HCT116 (cell line): ENCODE data around the gene TRDN. TPM values are rescaled to one million over a fixed set of nuclear protein-coding genes. Genes with fewer than 3 reads are reported as not detected.

ENCODE experiments used
- ATAC-seq: fragments of 200-7000 bp; cut with Tn5 transposase; 2 replicates; pipeline ENCODE4 v1.9.1; 2020; ENCODE audit warnings: mild to moderate bottlenecking, moderate library complexity
- BruUV-seq: library from RNA; stranded (reverse); fragments of 400-500 nt; replicated peaks from 2 replicates; lab custom pipeline; 2021; lab: Mats Ljungman, UMichigan
- CTCF ChIA-PET: fragments of 300-600 bp; sonication (Branson Sonifier 250); formaldehyde crosslinking; loops from one replicate; lab custom pipeline; 2021; ENCODE audit warnings: antibody characterized with exemption; lab: Charles Lee
- POLR2A ChIA-PET: fragments of 300-600, 350-600 bp; sonication (Branson Sonifier 250); formaldehyde crosslinking; loops from one replicate; lab custom pipeline; 2021; ENCODE audit warnings: antibody characterized with exemption; lab: Charles Lee
- RAD21 ChIA-PET, 2 experiments: fragments of 300-600 bp; sonication (Branson Sonifier 250); formaldehyde crosslinking; loops; one replicate each; lab custom pipeline; 2023; ENCODE audit warnings: low total read pairs in 2 of 2; ENCODE audit not compliant: uncharacterized antibody in 2 of 2, unreplicated experiment in 2 of 2, low non-redundant PET in 1 of 2; lab: Charles Lee
- DNase-seq: peaks from one replicate; pipeline ENCODE4 v3.0.0-alpha.2; 2010; ENCODE audit warnings: low read depth, low spot score
- H2AFZ ChIP-seq: fragments of 200-600 bp; shearing (Covaris generic), sonication (generic); 2 replicates; pipeline ENCODE4 v1.6.1; 2017; ENCODE audit warnings: low read depth, mixed run types, mixed read lengths, antibody characterized with exemption, low read length; ENCODE audit not compliant: poor library complexity, severe bottlenecking
- H3K27ac ChIP-seq: 2 replicates; pipeline ENCODE4 v1.5.1; 2012; ENCODE audit warnings: low read depth, low read length
- H3K27me3 ChIP-seq: fragments of 200-600 bp; sonication (generic); 2 replicates; pipeline ENCODE4 v1.6.1; 2016; ENCODE audit warnings: mixed run types, low read length, mixed read lengths; ENCODE audit not compliant: insufficient read depth
- H3K36me3 ChIP-seq, 2 experiments: fragments of 200-500 bp in 1 of 2; fragments of 200-600 bp in 1 of 2; sonication (Bioruptor generic) in 1 of 2; sonication (generic) in 1 of 2; 2 replicates each; pipeline versions ENCODE4 v1.5.1 to v1.6.1; 2014 to 2016; ENCODE audit warnings: low read length in 2 of 2, inconsistent platforms in 1 of 2, mixed read lengths in 1 of 2, mixed run types in 1 of 2; ENCODE audit not compliant: insufficient read depth in 2 of 2, control insufficient read depth in 1 of 2
- H3K4me1 ChIP-seq, 2 experiments: fragments of 200-600 bp in 1 of 2; sonication (generic) in 1 of 2; 2 replicates each; pipeline versions ENCODE4 v1.5.1 to v1.6.1; 2012 to 2017; ENCODE audit warnings: low read length in 2 of 2, inconsistent platforms in 1 of 2, mild to moderate bottlenecking in 1 of 2, mixed read lengths in 1 of 2, mixed run types in 1 of 2, moderate library complexity in 1 of 2; ENCODE audit not compliant: insufficient read depth in 2 of 2, control insufficient read depth in 1 of 2
- H3K4me2 ChIP-seq: fragments of 200-600 bp; sonication (generic); 2 replicates; pipeline ENCODE4 v1.6.1; 2017; ENCODE audit warnings: mixed run types, low read length, mixed read lengths
- H3K4me3 ChIP-seq, 2 experiments: fragments of 200-600 bp in 1 of 2; sonication (generic) in 1 of 2; replicated peaks in 1 of 2; 2 replicates each; pipeline ENCODE4 v1.5.1; 2011 to 2016; ENCODE audit warnings: low read length in 2 of 2, control low read depth in 1 of 2, low read depth in 1 of 2, mild to moderate bottlenecking in 1 of 2, mixed read lengths in 1 of 2, mixed run types in 1 of 2
- H3K79me2 ChIP-seq: fragments of 200-600 bp; sonication (generic); 2 replicates; pipeline ENCODE4 v1.6.1; 2017; ENCODE audit warnings: mild to moderate bottlenecking, mixed run types, low read length, moderate library complexity, mixed read lengths; ENCODE audit not compliant: insufficient read depth
- H3K9ac ChIP-seq: fragments of 200-600 bp; sonication (generic); 2 replicates; pipeline ENCODE4 v1.6.1; 2016; ENCODE audit warnings: low read length, mixed read lengths
- H3K9me2 ChIP-seq: fragments of 200-600 bp; sonication (generic), shearing (Covaris generic); 2 replicates; pipeline ENCODE4 v1.6.1; 2017; ENCODE audit warnings: mixed run types, mild to moderate bottlenecking, moderate library complexity; ENCODE audit not compliant: insufficient read depth
- H3K9me3 ChIP-seq, 2 experiments: fragments of 200-500 bp in 1 of 2; fragments of 200-600 bp in 1 of 2; sonication (Bioruptor generic) in 1 of 2; sonication (generic) in 1 of 2; 2 replicates each; pipeline ENCODE4 v1.6.1; 2014 to 2017; ENCODE audit warnings: low read length in 2 of 2, mixed read lengths in 2 of 2, inconsistent platforms in 1 of 2, low read depth in 1 of 2, mild to moderate bottlenecking in 1 of 2, mixed run types in 1 of 2, moderate library complexity in 1 of 2; ENCODE audit not compliant: control insufficient read depth in 1 of 2, insufficient read depth in 1 of 2
- H4K20me1 ChIP-seq: fragments of 200-600 bp; sonication (generic), shearing (Covaris generic); 2 replicates; pipeline ENCODE4 v1.6.1; 2017; ENCODE audit warnings: mixed run types, mild to moderate bottlenecking, moderate library complexity; ENCODE audit not compliant: insufficient read depth
- CBX3 ChIP-seq: IDR thresholded peaks from 2 replicates; pipeline ENCODE4 v1.6.1; 2012; ENCODE audit warnings: low read depth
- EZH2 ChIP-seq: fragments of 200-600 bp; sonication (generic); IDR thresholded peaks from 2 replicates; pipeline ENCODE4 v1.6.1; 2017; ENCODE audit warnings: antibody characterized with exemption, mixed run types
- EZH2phosphoT487 ChIP-seq: fragments of 200-600 bp; IDR thresholded peaks from 2 replicates; pipeline ENCODE4 v1.6.1; 2018; ENCODE audit warnings: antibody characterized with exemption, borderline replicate concordance
- FOSL1 ChIP-seq: IDR thresholded peaks from 2 replicates; pipeline ENCODE4 v1.6.1; 2012; ENCODE audit warnings: low read depth
- JUND ChIP-seq: IDR thresholded peaks from 2 replicates; pipeline ENCODE4 v1.6.1; 2012
- SIN3A ChIP-seq: IDR thresholded peaks from 2 replicates; pipeline ENCODE4 v1.6.1; 2012; ENCODE audit warnings: low read depth
- SRF ChIP-seq: IDR thresholded peaks from 2 replicates; pipeline ENCODE4 v1.6.1; 2012; ENCODE audit warnings: low read depth
- TCF7L2 ChIP-seq: IDR thresholded peaks from 2 replicates; pipeline ENCODE4 v1.7.0; 2011; ENCODE audit warnings: borderline replicate concordance, inconsistent platforms; ENCODE audit not compliant: insufficient read depth, insufficient read length; ENCODE audit errors: extremely low read depth
- ZBTB33 ChIP-seq: IDR thresholded peaks from 2 replicates; pipeline ENCODE4 v1.6.1; 2011; ENCODE audit warnings: mild to moderate bottlenecking, low read length, moderate library complexity; ENCODE audit not compliant: insufficient replicate concordance; ENCODE audit errors: extremely low read depth
- ZFX ChIP-seq: fragments of 450-650 bp; IDR thresholded peaks from 2 replicates; pipeline ENCODE4 v1.6.1; 2017
- intact Hi-C: fragments of 100-400 bp; cut with micrococcal nuclease; formaldehyde crosslinking; loops from 2 replicates; pipeline ENCODE4 v1.10.0; 2022
- total RNA-seq: library from RNA; stranded (reverse); gene quantifications from one replicate; pipeline ENCODE4 v1.2.1, GENCODE V29; 2021; ENCODE audit not compliant: unreplicated experiment
- TF ChIP-seq, protein P1 (sequence below), 3 experiments: fragments of 200-600 bp in 1 of 3; sonication (generic) in 1 of 3; IDR thresholded peaks in 2 of 3; conservative IDR thresholded peaks in 1 of 3; 2 replicates each; pipeline ENCODE4 v1.5.1; 2012 to 2017; ENCODE audit warnings: low read depth in 2 of 3, low read length in 2 of 3, antibody characterized with exemption in 1 of 3, borderline replicate concordance in 1 of 3, control low read depth in 1 of 3, mild to moderate bottlenecking in 1 of 3, mixed read lengths in 1 of 3, mixed run types in 1 of 3, moderate library complexity in 1 of 3; ENCODE audit not compliant: insufficient read depth in 1 of 3
- TF ChIP-seq, protein P2 (sequence below): IDR thresholded peaks from 2 replicates; pipeline ENCODE4 v1.6.1; 2012; ENCODE audit warnings: low read depth

The TRDN gene
- total RNA-seq, 1 experiment from 2014 or later: not detected

DNA sequence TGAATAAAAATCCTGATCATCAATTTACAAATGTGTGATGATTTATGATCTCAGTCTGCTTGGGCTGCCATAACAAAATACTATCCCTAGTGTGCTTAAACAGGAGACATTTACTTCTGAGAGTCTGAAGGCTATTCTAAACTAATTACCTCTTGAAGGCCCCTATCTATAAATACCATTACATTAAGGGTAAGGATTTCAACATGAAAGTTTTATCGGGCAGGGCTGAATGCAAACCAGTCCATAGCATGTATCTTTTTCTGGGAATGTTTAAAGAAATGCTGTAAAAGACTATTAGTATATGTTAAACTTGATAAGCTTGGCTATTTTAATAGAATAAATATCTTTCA, 48.2 kb downstream of the TRDN start:
- ATAC-seq (no peak), DNase-seq (no peak)
- POLR2A ChIA-PET: no interaction called here
- RAD21 ChIA-PET: no interaction called here
- H3K27ac ChIP-seq: no peak overlapping the region
- TF ChIP-seq SIN3A (no peak), ZBTB33 (no peak), SRF (no peak), EZH2phosphoT487 (no peak), FOSL1 (no peak), EZH2 (no peak), ZFX (no peak), JUND (no peak), CBX3 (no peak), TCF7L2 (no peak)
- TF ChIP-seq, protein P1, sequence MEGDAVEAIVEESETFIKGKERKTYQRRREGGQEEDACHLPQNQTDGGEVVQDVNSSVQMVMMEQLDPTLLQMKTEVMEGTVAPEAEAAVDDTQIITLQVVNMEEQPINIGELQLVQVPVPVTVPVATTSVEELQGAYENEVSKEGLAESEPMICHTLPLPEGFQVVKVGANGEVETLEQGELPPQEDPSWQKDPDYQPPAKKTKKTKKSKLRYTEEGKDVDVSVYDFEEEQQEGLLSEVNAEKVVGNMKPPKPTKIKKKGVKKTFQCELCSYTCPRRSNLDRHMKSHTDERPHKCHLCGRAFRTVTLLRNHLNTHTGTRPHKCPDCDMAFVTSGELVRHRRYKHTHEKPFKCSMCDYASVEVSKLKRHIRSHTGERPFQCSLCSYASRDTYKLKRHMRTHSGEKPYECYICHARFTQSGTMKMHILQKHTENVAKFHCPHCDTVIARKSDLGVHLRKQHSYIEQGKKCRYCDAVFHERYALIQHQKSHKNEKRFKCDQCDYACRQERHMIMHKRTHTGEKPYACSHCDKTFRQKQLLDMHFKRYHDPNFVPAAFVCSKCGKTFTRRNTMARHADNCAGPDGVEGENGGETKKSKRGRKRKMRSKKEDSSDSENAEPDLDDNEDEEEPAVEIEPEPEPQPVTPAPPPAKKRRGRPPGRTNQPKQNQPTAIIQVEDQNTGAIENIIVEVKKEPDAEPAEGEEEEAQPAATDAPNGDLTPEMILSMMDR (IDR thresholded peaks at IDR 0.05 in 2 of 3, conservative IDR thresholded peaks at IDR 0.05 in 1 of 3; ENCODE audit: borderline replicate concordance in 1 of 3, insufficient read depth in 1 of 3, low read depth in 2 of 3, low read length in 2 of 3): no peak
- TF ChIP-seq, protein P2, sequence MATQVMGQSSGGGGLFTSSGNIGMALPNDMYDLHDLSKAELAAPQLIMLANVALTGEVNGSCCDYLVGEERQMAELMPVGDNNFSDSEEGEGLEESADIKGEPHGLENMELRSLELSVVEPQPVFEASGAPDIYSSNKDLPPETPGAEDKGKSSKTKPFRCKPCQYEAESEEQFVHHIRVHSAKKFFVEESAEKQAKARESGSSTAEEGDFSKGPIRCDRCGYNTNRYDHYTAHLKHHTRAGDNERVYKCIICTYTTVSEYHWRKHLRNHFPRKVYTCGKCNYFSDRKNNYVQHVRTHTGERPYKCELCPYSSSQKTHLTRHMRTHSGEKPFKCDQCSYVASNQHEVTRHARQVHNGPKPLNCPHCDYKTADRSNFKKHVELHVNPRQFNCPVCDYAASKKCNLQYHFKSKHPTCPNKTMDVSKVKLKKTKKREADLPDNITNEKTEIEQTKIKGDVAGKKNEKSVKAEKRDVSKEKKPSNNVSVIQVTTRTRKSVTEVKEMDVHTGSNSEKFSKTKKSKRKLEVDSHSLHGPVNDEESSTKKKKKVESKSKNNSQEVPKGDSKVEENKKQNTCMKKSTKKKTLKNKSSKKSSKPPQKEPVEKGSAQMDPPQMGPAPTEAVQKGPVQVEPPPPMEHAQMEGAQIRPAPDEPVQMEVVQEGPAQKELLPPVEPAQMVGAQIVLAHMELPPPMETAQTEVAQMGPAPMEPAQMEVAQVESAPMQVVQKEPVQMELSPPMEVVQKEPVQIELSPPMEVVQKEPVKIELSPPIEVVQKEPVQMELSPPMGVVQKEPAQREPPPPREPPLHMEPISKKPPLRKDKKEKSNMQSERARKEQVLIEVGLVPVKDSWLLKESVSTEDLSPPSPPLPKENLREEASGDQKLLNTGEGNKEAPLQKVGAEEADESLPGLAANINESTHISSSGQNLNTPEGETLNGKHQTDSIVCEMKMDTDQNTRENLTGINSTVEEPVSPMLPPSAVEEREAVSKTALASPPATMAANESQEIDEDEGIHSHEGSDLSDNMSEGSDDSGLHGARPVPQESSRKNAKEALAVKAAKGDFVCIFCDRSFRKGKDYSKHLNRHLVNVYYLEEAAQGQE: no peak
- intact Hi-C loops: no loop called here
- CTCF ChIA-PET: no interaction called here
- no peaks in the 10 kb centered on the region for H3K79me2 ChIP-seq
- no peak overlapping the region for H2AFZ ChIP-seq
- no TSS peak for BruUV-seq
- no peaks in the 10 kb centered on the region for H3K9me3 ChIP-seq
- no peaks in the 10 kb centered on the region; a peak in 1 of 4 replicates for H3K36me3 ChIP-seq
- H3K4me2 ChIP-seq: no peak overlapping the region
- H3K27me3 ChIP-seq: peaks cover 9% of the 10 kb centered on the region; the same call in 1 of the 2 replicates
- H3K9ac ChIP-seq: no peak overlapping the region
- no peaks in the 10 kb centered on the region for H4K20me1 ChIP-seq
- H3K4me3 ChIP-seq: no peak overlapping the region
- no peaks in the 10 kb centered on the region for H3K4me1 ChIP-seq
- no peaks in the 10 kb centered on the region for H3K9me2 ChIP-seq
